ENCODE measurements around the gene RGS9.

GRCh38 chr17:65154770-65155589, 17.8 kb downstream of the RGS9 start:
- no peak for TF ChIP-seq CTCF (IDR thresholded peaks at IDR 0.05; ENCODE audit: insufficient read depth, low read length)
- no peak for TF ChIP-seq REST (IDR thresholded peaks at IDR 0.05; ENCODE audit: insufficient replicate concordance, low read depth)

All from HL-60 (cell line).